Ascending aorta (tissue), 2 donors: Measurements from ENCODE around the gene NKD1. TPM values are rescaled to one million over a fixed set of nuclear protein-coding genes. Genes with fewer than 3 reads are reported as not detected.

Experiments
- DNase-seq, 2 donors: peaks; one replicate each; pipeline ENCODE4 v3.0.0-alpha.2; 2019; ENCODE audit warnings: low spot score in 2 of 2
- H3K27ac ChIP-seq, 2 donors: fragments of 200-600 bp; sonication (generic); one replicate each; pipeline ENCODE4 v1.5.1; 2016 to 2017; ENCODE audit warnings: mild to moderate bottlenecking in 1 of 2
- H3K27me3 ChIP-seq: fragments of 200-600 bp; sonication (generic); one replicate; pipeline ENCODE4 v1.5.1; 2017
- H3K36me3 ChIP-seq, 2 donors: fragments of 200-600 bp; sonication (generic); one replicate each; pipeline ENCODE4 v1.5.1; 2016
- H3K4me1 ChIP-seq, 2 donors: fragments of 200-600 bp; sonication (generic); one replicate each; pipeline ENCODE4 v1.5.1; 2016 to 2017; ENCODE audit warnings: mild to moderate bottlenecking in 1 of 2
- H3K4me3 ChIP-seq, 2 donors: fragments of 200-600 bp; sonication (generic); one replicate each; pipeline ENCODE4 v1.5.1; 2016 to 2017; ENCODE audit warnings: mild to moderate bottlenecking in 1 of 2
- H3K9me3 ChIP-seq, 2 donors: fragments of 200-600 bp; sonication (generic); one replicate each; pipeline ENCODE4 v1.5.1; 2016
- CTCF ChIP-seq, 3 experiments: fragments of 200-600 bp in 2 of 3; fragments of 450-650 bp in 1 of 3; sonication (generic) in 2 of 3; IDR thresholded peaks; one replicate each; pipeline ENCODE4 v1.5.1; 2016 to 2019; ENCODE audit warnings: antibody characterized with exemption in 3 of 3, mild to moderate bottlenecking in 1 of 3, moderate library complexity in 1 of 3
- intact Hi-C: fragments of 100-400 bp; cut with DNase I; formaldehyde crosslinking; loops from one replicate; pipeline ENCODE4 v1.15.1; 2023
- total RNA-seq: library from RNA; depleted of rRNA; stranded (reverse); fragments of >200 nt; gene quantifications from one replicate; pipeline ENCODE4 v1.1.0, GENCODE V29; 2016

The NKD1 gene
- total RNA-seq, 1 donor from 2014 or later = 33.2 TPM

GRCh38 chr16:50629334-50629733, 81.1 kb downstream of the NKD1 start:
- H3K36me3 ChIP-seq = peaks cover 54 to 66% of the 10 kb centered on the region in 2 donors
- no peak overlapping the region for H3K4me3 ChIP-seq
- no peaks in the 10 kb centered on the region for H3K27me3 ChIP-seq
- intact Hi-C loops = no loop called here
- no peak for DNase-seq
- TF ChIP-seq CTCF (IDR thresholded peaks at IDR 0.05) = no peak
- H3K9me3 ChIP-seq = no peaks in the 10 kb centered on the region
- peaks cover 4 to 12% of the 10 kb centered on the region in 2 donors for H3K4me1 ChIP-seq
- no peak overlapping the region for H3K27ac ChIP-seq

- H3K36me3 ChIP-seq = peaks cover 49 to 64% of the 10 kb centered on the region in 2 donors
- H3K4me3 ChIP-seq = no peak overlapping the region
- no peak for TF ChIP-seq CTCF (IDR thresholded peaks at IDR 0.05)
- no peaks in the 10 kb centered on the region for H3K27me3 ChIP-seq
- peaks cover 4 to 12% of the 10 kb centered on the region in 2 donors for H3K4me1 ChIP-seq
- intact Hi-C loops = no loop called here
- H3K27ac ChIP-seq = no peak overlapping the region
- no peak for DNase-seq
- H3K9me3 ChIP-seq = no peaks in the 10 kb centered on the region
Observed at GRCh38 chr16:50630394-50631020, 82.3 kb downstream of the NKD1 start.

GRCh38 chr16:50631249-50631984, 83.2 kb downstream of the NKD1 start:
- TF ChIP-seq CTCF (IDR thresholded peaks at IDR 0.05) = no peak
- Histone ChIP-seq H3K27ac (no peak overlapping the region), H3K9me3 (no peaks in the 10 kb centered on the region), H3K36me3 (peaks cover 43 to 58% of the 10 kb centered on the region in 2 donors), H3K4me1 (peaks cover 4 to 10% of the 10 kb centered on the region in 2 donors), H3K27me3 (no peaks in the 10 kb centered on the region), H3K4me3 (no peak overlapping the region)
- intact Hi-C loops = no loop called here
- no peak for DNase-seq

- Histone ChIP-seq H3K4me3 (no peak overlapping the region), H3K4me1 (peaks cover 0 to 4% of the 10 kb centered on the region in 2 donors), H3K27ac (no peak overlapping the region), H3K36me3 (peaks cover 43 to 62% of the 10 kb centered on the region in 2 donors), H3K27me3 (no peaks in the 10 kb centered on the region), H3K9me3 (no peaks in the 10 kb centered on the region)
- intact Hi-C loops = no loop called here
- DNase-seq = no peak
- TF ChIP-seq CTCF (IDR thresholded peaks at IDR 0.05) = no peak
Observed at GRCh38 chr16:50631985-50632576, 83.9 kb downstream of the NKD1 start.

GRCh38 chr16:50632927-50633800, 85.0 kb downstream of the NKD1 start:
- peaks cover 46 to 72% of the 10 kb centered on the region in 2 donors for H3K36me3 ChIP-seq
- no peak overlapping the region for H3K27ac ChIP-seq
- no peaks in the 10 kb centered on the region for H3K9me3 ChIP-seq
- intact Hi-C loops = no loop called here
- H3K4me1 ChIP-seq = no peaks in the 10 kb centered on the region
- DNase-seq = no peak
- no peak overlapping the region for H3K4me3 ChIP-seq
- H3K27me3 ChIP-seq = no peaks in the 10 kb centered on the region
- no peak for TF ChIP-seq CTCF (IDR thresholded peaks at IDR 0.05)
